ENCODE data around the gene XAGE2. TPM values are rescaled to one million over a fixed set of nuclear protein-coding genes. Genes with fewer than 3 reads are reported as not detected.
A peak's percentile ranks its signal among the peaks of the same experiment; 100 is the strongest.

Gene XAGE2
- total and polyA plus RNA-seq, 8 donors, result 0.24 to 3.1 (median 0.65) TPM; not detected in 3

DNA sequence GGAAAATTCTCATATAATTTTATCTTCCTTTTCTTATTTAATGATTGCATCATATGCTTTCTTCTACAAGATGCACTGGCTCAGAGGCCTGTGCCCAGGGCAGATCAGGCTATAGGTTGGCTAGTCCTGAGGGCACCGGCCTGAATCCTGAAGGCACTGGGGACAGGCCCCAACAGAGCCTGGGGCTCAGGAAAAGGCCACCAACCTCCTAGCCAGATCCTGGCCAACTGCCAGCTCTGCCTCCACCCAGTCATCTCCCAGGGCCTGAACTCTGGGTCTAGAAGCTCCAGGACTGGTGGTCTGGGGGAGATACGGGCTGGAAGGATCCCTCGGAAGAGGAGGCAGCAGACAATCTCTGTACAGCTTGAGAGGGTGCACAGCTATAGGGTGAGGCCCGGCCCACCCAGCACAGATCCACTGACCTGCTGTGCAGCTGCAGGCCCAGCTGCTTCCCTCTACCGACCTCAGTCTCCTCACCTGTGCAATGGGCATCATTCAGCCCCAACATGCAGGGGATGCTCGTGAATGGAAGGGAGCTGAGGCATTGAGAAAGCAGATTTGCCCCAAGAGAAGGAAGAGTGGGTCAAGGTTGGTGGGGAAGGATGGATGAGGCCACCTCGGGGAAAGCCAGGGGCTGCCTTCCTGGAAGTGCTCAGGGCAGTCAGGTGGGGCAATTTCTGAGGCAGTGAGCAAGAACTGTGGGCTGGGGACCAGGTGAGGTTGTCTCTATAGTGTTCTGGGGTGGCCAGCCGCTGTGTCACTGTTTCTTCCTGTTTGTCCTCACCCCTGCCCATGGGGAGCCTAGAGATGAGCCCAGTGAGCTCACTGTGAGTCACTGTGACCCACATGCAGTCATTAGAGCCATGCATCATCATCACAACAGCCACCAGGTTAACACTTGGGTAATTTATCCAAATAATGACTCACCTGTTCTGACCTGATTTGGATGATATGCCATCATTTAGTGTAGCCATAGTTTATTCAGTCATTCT, 22.4 kb upstream of the XAGE2 start:
- Histone ChIP-seq H3K36me3 (no peaks in the 10 kb centered on the region), H3K27ac (no peak overlapping the region), H3K27me3 (no peaks in the 10 kb centered on the region), H3K9me3 (no peaks in the 10 kb centered on the region), H3K4me3 (no peak overlapping the region), H3K4me1 (no peaks in the 10 kb centered on the region)
- ATAC-seq (peak; percentile 59), DNase-seq (no peak)
- intact Hi-C loops (cut with DNase I), result no loop called here
- TF ChIP-seq CTCF (IDR thresholded peaks at IDR 0.05), result no peak

- ATAC-seq (no peak), DNase-seq (no peak)
- Histone ChIP-seq H3K9me3 (no peaks in the 10 kb centered on the region), H3K36me3 (no peaks in the 10 kb centered on the region), H3K27me3 (no peaks in the 10 kb centered on the region), H3K4me1 (no peaks in the 10 kb centered on the region), H3K27ac (no peak overlapping the region), H3K4me3 (no peak overlapping the region)
- no peak for TF ChIP-seq CTCF (IDR thresholded peaks at IDR 0.05)
- intact Hi-C loops (cut with DNase I), result no loop called here
These were observed 19.1 kb upstream of the XAGE2 start for GRCh38 chrX:52349681-52350080.

DNA sequence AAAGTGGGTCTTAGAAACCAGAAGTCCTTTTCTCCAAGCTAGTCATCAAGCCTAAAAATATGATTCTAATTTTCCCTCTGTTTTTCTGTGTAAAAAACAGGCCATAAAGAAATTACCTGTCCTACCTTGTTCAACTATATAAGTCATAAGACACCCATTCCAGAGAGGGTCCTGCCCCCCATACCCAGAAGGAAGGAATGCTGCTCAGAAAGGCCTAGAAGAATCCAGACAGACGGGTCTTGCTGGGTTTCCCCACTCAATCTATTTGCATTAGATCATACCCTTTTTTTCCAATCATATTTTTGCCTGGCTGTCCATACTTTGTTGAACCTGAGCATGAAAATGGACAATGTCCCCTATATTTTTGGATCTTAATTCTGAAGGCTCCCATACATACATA, 16.3 kb upstream of the XAGE2 start:
- Histone ChIP-seq H3K4me1 (no peaks in the 10 kb centered on the region), H3K27me3 (no peaks in the 10 kb centered on the region), H3K9me3 (no peaks in the 10 kb centered on the region), H3K27ac (no peak overlapping the region), H3K36me3 (no peaks in the 10 kb centered on the region), H3K4me3 (no peak overlapping the region)
- ATAC-seq, result no peak
- DNase-seq, result peak in 1 of 4 donors; percentile 16
- intact Hi-C loops (cut with DNase I), result no loop called here
- no peak for TF ChIP-seq CTCF (IDR thresholded peaks at IDR 0.05)

DNA sequence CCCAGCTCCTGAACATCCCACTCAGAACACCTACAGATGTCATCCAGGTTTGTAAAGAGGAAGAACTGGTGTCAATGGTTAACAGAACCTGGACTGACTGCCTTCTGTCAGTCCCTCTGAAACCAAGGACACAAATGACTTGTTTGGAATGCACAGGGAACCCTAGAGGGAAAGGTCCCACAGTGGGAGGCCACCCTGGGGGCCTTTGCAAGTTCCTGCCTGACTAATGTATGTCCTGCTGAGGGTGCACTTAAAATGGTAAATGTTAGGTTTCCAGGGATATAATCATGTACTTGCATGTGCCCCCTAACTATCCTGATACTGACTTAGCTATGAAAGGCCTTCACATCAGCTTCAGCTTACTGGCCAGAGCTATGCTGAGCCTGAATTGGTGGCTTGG, 15.0 kb upstream of the XAGE2 start:
- no peak for ATAC-seq
- H3K9me3 ChIP-seq, result no peaks in the 10 kb centered on the region
- no peak for TF ChIP-seq CTCF (IDR thresholded peaks at IDR 0.05)

DNA sequence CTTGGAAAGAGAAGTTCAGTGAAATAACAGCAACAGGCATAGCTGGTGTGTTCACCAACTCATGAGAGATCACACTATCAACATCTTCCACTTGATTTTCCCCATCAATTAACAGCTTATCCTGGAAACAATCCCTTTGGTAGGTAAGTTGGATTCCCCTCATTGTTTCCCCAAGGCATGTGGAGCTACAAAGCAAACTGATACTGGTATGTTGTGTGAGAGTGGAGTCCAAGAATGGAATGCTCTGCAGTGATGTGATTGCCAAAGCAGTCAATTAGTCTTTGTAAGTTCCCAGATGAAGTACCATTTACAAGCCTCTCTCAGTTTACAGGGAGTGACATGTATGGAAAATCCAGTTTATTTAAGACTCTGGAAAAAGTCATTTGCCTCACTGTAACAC, 13.7 kb upstream of the XAGE2 start:
- intact Hi-C loops (cut with DNase I), result no loop called here
- Histone ChIP-seq H3K36me3 (no peaks in the 10 kb centered on the region), H3K27me3 (peaks cover 0 to 6% of the 10 kb centered on the region in 2 donors), H3K27ac (no peak overlapping the region), H3K9me3 (no peaks in the 10 kb centered on the region), H3K4me3 (no peak overlapping the region), H3K4me1 (no peaks in the 10 kb centered on the region)
- TF ChIP-seq CTCF (IDR thresholded peaks at IDR 0.05), result no peak
- DNase-seq (no peak), ATAC-seq (no peak)

More for the DNA sequence above, 15.0 kb upstream of the XAGE2 start:
- Histone ChIP-seq H3K4me3 (no peak overlapping the region), H3K27me3 (no peaks in the 10 kb centered on the region), H3K27ac (no peak overlapping the region), H3K4me1 (no peaks in the 10 kb centered on the region), H3K36me3 (no peaks in the 10 kb centered on the region)
- DNase-seq, result no peak
- intact Hi-C loops (cut with DNase I), result no loop called here
